ENCODE results near the gene HBP1.

DNA sequence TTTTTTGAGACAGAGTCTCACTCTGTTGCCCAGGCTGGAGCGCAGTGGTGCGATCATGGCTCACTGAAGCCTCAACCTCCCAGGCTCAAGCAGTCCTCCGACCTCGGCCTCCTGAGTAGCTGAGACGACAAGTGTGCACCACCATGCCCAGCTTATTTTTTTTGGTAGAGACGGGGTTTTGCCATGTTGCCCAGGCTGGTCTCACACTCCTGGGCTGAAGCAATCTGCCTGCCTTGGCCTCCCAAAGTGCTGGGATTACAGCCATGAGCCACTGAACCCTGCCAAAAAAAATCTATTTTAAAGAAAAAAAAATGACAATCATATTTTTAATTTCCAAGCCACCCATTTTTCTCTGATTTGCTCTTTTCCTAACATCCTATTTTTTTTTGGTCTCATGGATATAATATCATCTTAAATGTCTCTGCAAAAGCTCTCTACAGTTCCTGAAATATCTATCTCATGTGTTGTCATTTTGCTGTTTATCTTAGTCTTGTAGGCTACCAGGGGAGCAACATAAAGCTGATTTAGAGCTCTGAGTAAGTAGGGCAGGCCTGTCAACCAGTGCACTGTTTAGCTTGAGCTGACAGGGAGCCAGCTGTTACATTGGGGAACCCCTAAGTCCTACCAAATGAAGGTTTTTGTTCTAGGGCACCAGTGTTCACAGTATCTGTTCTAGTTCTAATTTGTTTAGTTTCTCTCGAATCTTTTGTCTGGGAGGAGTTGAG lies 29.9 kb upstream of the HBP1 start:
- TF ChIP-seq, protein P1, sequence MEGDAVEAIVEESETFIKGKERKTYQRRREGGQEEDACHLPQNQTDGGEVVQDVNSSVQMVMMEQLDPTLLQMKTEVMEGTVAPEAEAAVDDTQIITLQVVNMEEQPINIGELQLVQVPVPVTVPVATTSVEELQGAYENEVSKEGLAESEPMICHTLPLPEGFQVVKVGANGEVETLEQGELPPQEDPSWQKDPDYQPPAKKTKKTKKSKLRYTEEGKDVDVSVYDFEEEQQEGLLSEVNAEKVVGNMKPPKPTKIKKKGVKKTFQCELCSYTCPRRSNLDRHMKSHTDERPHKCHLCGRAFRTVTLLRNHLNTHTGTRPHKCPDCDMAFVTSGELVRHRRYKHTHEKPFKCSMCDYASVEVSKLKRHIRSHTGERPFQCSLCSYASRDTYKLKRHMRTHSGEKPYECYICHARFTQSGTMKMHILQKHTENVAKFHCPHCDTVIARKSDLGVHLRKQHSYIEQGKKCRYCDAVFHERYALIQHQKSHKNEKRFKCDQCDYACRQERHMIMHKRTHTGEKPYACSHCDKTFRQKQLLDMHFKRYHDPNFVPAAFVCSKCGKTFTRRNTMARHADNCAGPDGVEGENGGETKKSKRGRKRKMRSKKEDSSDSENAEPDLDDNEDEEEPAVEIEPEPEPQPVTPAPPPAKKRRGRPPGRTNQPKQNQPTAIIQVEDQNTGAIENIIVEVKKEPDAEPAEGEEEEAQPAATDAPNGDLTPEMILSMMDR (IDR thresholded peaks at IDR 0.05): no peak
- TF ChIP-seq POLR2A (IDR thresholded peaks at IDR 0.05): no peak

All from Peyer's patch (tissue), 4 donors.